Uterus (tissue), 2 donors: ENCODE results near the gene TTC22.

Experiments used
- CTCF ChIP-seq, 4 experiments: fragments of 200-600 bp in 2 of 4; fragments of 450-650 bp in 2 of 4; sonication (generic) in 2 of 4; IDR thresholded peaks; one replicate each; pipeline ENCODE4 v1.5.1; 2016 to 2019; ENCODE audit warnings: antibody characterized with exemption in 4 of 4, mild to moderate bottlenecking in 2 of 4, moderate library complexity in 1 of 4
- POLR2A ChIP-seq, 2 donors: fragments of 450-650 bp; IDR thresholded peaks; one replicate each; pipeline ENCODE4 v1.6.1; 2016; ENCODE audit warnings: antibody characterized with exemption in 2 of 2, mild to moderate bottlenecking in 1 of 2, moderate library complexity in 1 of 2

GRCh38 chr1:54823670-54824069 is 22.5 kb upstream of the TTC22 start:
- no peak for TF ChIP-seq CTCF (IDR thresholded peaks at IDR 0.05)
- no peak for TF ChIP-seq POLR2A (IDR thresholded peaks at IDR 0.05)
